Fibroblast of lung (primary cell): Measurements from ENCODE around the gene RNF34. TPM values are rescaled to one million over a fixed set of nuclear protein-coding genes. Genes with fewer than 3 reads are reported as not detected.
"Not testable (repeated sequence)": the region's sequence is repeated elsewhere in the genome, so short reads cannot be mapped to it uniquely, and the experiment has no call there.

Experiments
- DNase-seq, 2 donors: peaks; one replicate each; pipeline versions ENCODE4 v3.0.0 to v3.0.0-alpha.2; 2010; ENCODE audit warnings: low read depth in 2 of 2
- H2AFZ ChIP-seq: 2 replicates; pipeline ENCODE4 v1.5.1; 2012; ENCODE audit warnings: low read length, control low read depth, inconsistent platforms
- H3K27ac ChIP-seq: 2 replicates; pipeline ENCODE4 v1.5.1; 2011; ENCODE audit warnings: low read length, control low read depth; ENCODE audit not compliant: insufficient read depth
- H3K27me3 ChIP-seq: 2 replicates; pipeline ENCODE4 v1.5.1; 2011; ENCODE audit warnings: mild to moderate bottlenecking, low read length; ENCODE audit not compliant: control insufficient read depth, insufficient read depth
- H3K36me3 ChIP-seq: 2 replicates; pipeline ENCODE4 v1.5.1; 2011; ENCODE audit warnings: low read length; ENCODE audit not compliant: control insufficient read depth, insufficient read depth
- H3K4me1 ChIP-seq: 2 replicates; pipeline ENCODE4 v1.5.1; 2011; ENCODE audit warnings: low read length; ENCODE audit not compliant: control insufficient read depth, insufficient read depth; ENCODE audit errors: extremely low read depth
- H3K4me2 ChIP-seq: 2 replicates; pipeline ENCODE4 v1.5.1; 2011; ENCODE audit warnings: low read length, control low read depth; ENCODE audit not compliant: insufficient read depth; ENCODE audit errors: extremely low read depth
- H3K4me3 ChIP-seq, 4 experiments: fragments of 200-600 bp in 1 of 4; sonication (generic) in 1 of 4; replicated peaks in 1 of 4; 2 replicates each; pipeline ENCODE4 v1.5.1; 2011 to 2016; ENCODE audit warnings: low read length in 4 of 4, low read depth in 3 of 4, mild to moderate bottlenecking in 3 of 4, control low read depth in 2 of 4, inconsistent platforms in 1 of 4, mixed read lengths in 1 of 4; ENCODE audit not compliant: insufficient read depth in 1 of 4; ENCODE audit errors: control extremely low read depth in 1 of 4
- H3K79me2 ChIP-seq: 2 replicates; pipeline ENCODE4 v1.5.1; 2012; ENCODE audit warnings: mild to moderate bottlenecking, low read length, inconsistent platforms; ENCODE audit not compliant: control insufficient read depth, insufficient read depth
- H3K9ac ChIP-seq: 2 replicates; pipeline ENCODE4 v1.5.1; 2011; ENCODE audit warnings: mild to moderate bottlenecking, low read length, control low read depth; ENCODE audit not compliant: insufficient read depth
- H3K9me3 ChIP-seq: 2 replicates; pipeline ENCODE4 v1.5.1; 2012; ENCODE audit warnings: low read depth, low read length; ENCODE audit not compliant: control insufficient read depth, insufficient read depth
- H4K20me1 ChIP-seq: 2 replicates; pipeline ENCODE4 v1.5.1; 2011; ENCODE audit warnings: low read length; ENCODE audit not compliant: control insufficient read depth, insufficient read depth; ENCODE audit errors: extremely low read depth
- CTCF ChIP-seq, 2 donors: IDR thresholded peaks in 1 of 2; conservative IDR thresholded peaks in 1 of 2; 1 replicate in 1 of 2; 2 replicates in 1 of 2; pipeline ENCODE4 v1.5.1; 2011 to 2012; ENCODE audit warnings: low read length in 2 of 2, control low read depth in 1 of 2, inconsistent platforms in 1 of 2, low read depth in 1 of 2, mild to moderate bottlenecking in 1 of 2
- EZH2 ChIP-seq: IDR thresholded peaks from 2 replicates; pipeline ENCODE4 v1.5.1; 2012; ENCODE audit warnings: low read length, control low read depth, mild to moderate bottlenecking; ENCODE audit errors: missing control alignments
- polyA plus RNA-seq, 2 donors: library from polyadenylated mRNA; depleted of rRNA in 1 of 2; stranded (reverse) in 1 of 2; unstranded in 1 of 2; fragments of >200 nt; gene quantifications; 2 replicates each; pipeline ENCODE4 v1.2.1, GENCODE V29; 2011 to 2012; ENCODE audit warnings: missing spikeins in 1 of 2
- total RNA-seq: library from RNA; depleted of rRNA; stranded (reverse); fragments of >200 nt; gene quantifications from 2 replicates; pipeline ENCODE4 v1.2.1, GENCODE V29; 2014

Gene RNF34
- total and polyA plus RNA-seq, 2 donors (not counting 1 experiment from before 2014, with no cell fraction given): 33.9 to 79.4 TPM

- H3K27ac ChIP-seq: no peak overlapping the region
- DNase-seq: no peak
- no peaks in the 10 kb centered on the region for H4K20me1 ChIP-seq
- H2AFZ ChIP-seq: no peak overlapping the region
- no peaks in the 10 kb centered on the region for H3K27me3 ChIP-seq
- H3K9ac ChIP-seq: no peak overlapping the region
- H3K4me1 ChIP-seq: no peaks in the 10 kb centered on the region
- H3K9me3 ChIP-seq: no peaks in the 10 kb centered on the region
- H3K4me3 ChIP-seq: no peak overlapping the region
- TF ChIP-seq CTCF (conservative IDR thresholded peaks at IDR 0.05 in 1 of 2, IDR thresholded peaks at IDR 0.05 in 1 of 2; ENCODE audit: low read depth in 1 of 2, low read length in 2 of 2) (no peak), EZH2 (no peak)
- no peak overlapping the region for H3K4me2 ChIP-seq
- no peaks in the 10 kb centered on the region for H3K79me2 ChIP-seq
- no peaks in the 10 kb centered on the region for H3K36me3 ChIP-seq
Measured at GRCh38 chr12:121373755-121374154, 26.2 kb upstream of the RNF34 start.

- H3K4me1 ChIP-seq, H2AFZ ChIP-seq, H3K9ac ChIP-seq, DNase-seq, H3K36me3 ChIP-seq, H3K27me3 ChIP-seq, H3K9me3 ChIP-seq, H3K27ac ChIP-seq, H3K4me3 ChIP-seq, H3K4me2 ChIP-seq, H4K20me1 ChIP-seq, H3K79me2 ChIP-seq: not testable (repeated sequence)
Measured at GRCh38 chr12:121374336-121374735, 25.6 kb upstream of the RNF34 start.

- not testable (repeated sequence) for H3K9me3 ChIP-seq, H4K20me1 ChIP-seq, H3K4me2 ChIP-seq, H3K9ac ChIP-seq, H3K27ac ChIP-seq, H2AFZ ChIP-seq, DNase-seq, H3K36me3 ChIP-seq, H3K27me3 ChIP-seq, H3K4me1 ChIP-seq, H3K79me2 ChIP-seq, H3K4me3 ChIP-seq
Measured at GRCh38 chr12:121374945-121375584, 24.9 kb upstream of the RNF34 start.

- no peak overlapping the region for H3K9ac ChIP-seq
- no peaks in the 10 kb centered on the region for H3K9me3 ChIP-seq
- no peak overlapping the region for H2AFZ ChIP-seq
- H3K79me2 ChIP-seq: no peaks in the 10 kb centered on the region
- H4K20me1 ChIP-seq: no peaks in the 10 kb centered on the region
- H3K4me1 ChIP-seq: no peaks in the 10 kb centered on the region
- no peak for TF ChIP-seq CTCF (conservative IDR thresholded peaks at IDR 0.05 in 1 of 2, IDR thresholded peaks at IDR 0.05 in 1 of 2; ENCODE audit: low read depth in 1 of 2, low read length in 2 of 2)
- no peak for TF ChIP-seq EZH2
- H3K36me3 ChIP-seq: no peaks in the 10 kb centered on the region
- DNase-seq: no peak
- H3K27ac ChIP-seq: no peak overlapping the region
- no peak overlapping the region for H3K4me2 ChIP-seq
- H3K4me3 ChIP-seq: no peak overlapping the region
- H3K27me3 ChIP-seq: no peaks in the 10 kb centered on the region
Measured at GRCh38 chr12:121376754-121377697, 22.9 kb upstream of the RNF34 start.
